Peyer's patch (tissue), 4 donors: ENCODE measurements around the gene CLCN7. TPM values are rescaled to one million over a fixed set of nuclear protein-coding genes. Genes with fewer than 3 reads are reported as not detected.
"Not testable (repeated sequence)": the region's sequence is repeated elsewhere in the genome, so short reads cannot be mapped to it uniquely, and the experiment has no call there.

Experiments
- DNase-seq, 3 donors: peaks; one replicate each; pipeline ENCODE4 v3.0.0-alpha.2; 2017 to 2019
- H3K27ac ChIP-seq, 4 donors: fragments of 200-600 bp; sonication (generic); one replicate each; pipeline ENCODE4 v1.5.1; 2016 to 2019
- H3K27me3 ChIP-seq, 2 donors: fragments of 200-600 bp; sonication (generic); one replicate each; pipeline ENCODE4 v1.5.1; 2019
- H3K36me3 ChIP-seq, 3 donors: fragments of 200-600 bp; sonication (generic); one replicate each; pipeline ENCODE4 v1.5.1; 2016 to 2019
- H3K4me1 ChIP-seq, 4 donors: fragments of 200-600 bp; sonication (generic); one replicate each; pipeline ENCODE4 v1.5.1; 2016 to 2019
- H3K4me3 ChIP-seq, 4 donors: fragments of 200-600 bp; sonication (generic); 1 replicate in 3 of 4; 2 replicates in 1 of 4; pipeline ENCODE4 v1.5.1; 2016 to 2019; ENCODE audit warnings: mild to moderate bottlenecking in 1 of 4
- H3K9me3 ChIP-seq, 4 donors: fragments of 200-600 bp; sonication (generic); one replicate each; pipeline ENCODE4 v1.5.1; 2016 to 2019; ENCODE audit warnings: mild to moderate bottlenecking in 1 of 4
- POLR2A ChIP-seq, 2 donors: fragments of 450-650 bp; IDR thresholded peaks; one replicate each; pipeline ENCODE4 v1.5.1; 2017; ENCODE audit warnings: antibody characterized with exemption in 2 of 2, mild to moderate bottlenecking in 2 of 2, moderate library complexity in 2 of 2
- total RNA-seq, 4 donors: library from RNA; depleted of rRNA; stranded (reverse); fragments of >200 nt; gene quantifications; one replicate each; pipeline ENCODE4 v1.1.0, GENCODE V29; 2016
- TF ChIP-seq, protein P1 (sequence below), 6 experiments: fragments of 450-650 bp in 4 of 6; fragments of 200-600 bp in 2 of 6; sonication (generic) in 1 of 6; IDR thresholded peaks; one replicate each; pipeline ENCODE4 v1.5.1; 2017 to 2019; ENCODE audit warnings: antibody characterized with exemption in 6 of 6, mild to moderate bottlenecking in 3 of 6, moderate library complexity in 1 of 6

The CLCN7 gene
- total RNA-seq, 4 donors from 2014 or later: 95.1 to 194 (median 105) TPM

GRCh38 chr16:1470481-1471251, 4.2 kb downstream of the CLCN7 start:
- Histone ChIP-seq H3K9me3 (no peaks in the 10 kb centered on the region), H3K4me3 (no peak overlapping the region), H3K27me3 (no peaks in the 10 kb centered on the region), H3K27ac (peak overlapping the region in 3 of 4 donors; percentile 35 to 70 (median 52)), H3K4me1 (peaks cover 0 to 36% (median 0%) of the 10 kb centered on the region in 4 donors), H3K36me3 (no peaks in the 10 kb centered on the region)
- DNase-seq: peak in 1 of 3 donors; percentile 25
- TF ChIP-seq, protein P1, sequence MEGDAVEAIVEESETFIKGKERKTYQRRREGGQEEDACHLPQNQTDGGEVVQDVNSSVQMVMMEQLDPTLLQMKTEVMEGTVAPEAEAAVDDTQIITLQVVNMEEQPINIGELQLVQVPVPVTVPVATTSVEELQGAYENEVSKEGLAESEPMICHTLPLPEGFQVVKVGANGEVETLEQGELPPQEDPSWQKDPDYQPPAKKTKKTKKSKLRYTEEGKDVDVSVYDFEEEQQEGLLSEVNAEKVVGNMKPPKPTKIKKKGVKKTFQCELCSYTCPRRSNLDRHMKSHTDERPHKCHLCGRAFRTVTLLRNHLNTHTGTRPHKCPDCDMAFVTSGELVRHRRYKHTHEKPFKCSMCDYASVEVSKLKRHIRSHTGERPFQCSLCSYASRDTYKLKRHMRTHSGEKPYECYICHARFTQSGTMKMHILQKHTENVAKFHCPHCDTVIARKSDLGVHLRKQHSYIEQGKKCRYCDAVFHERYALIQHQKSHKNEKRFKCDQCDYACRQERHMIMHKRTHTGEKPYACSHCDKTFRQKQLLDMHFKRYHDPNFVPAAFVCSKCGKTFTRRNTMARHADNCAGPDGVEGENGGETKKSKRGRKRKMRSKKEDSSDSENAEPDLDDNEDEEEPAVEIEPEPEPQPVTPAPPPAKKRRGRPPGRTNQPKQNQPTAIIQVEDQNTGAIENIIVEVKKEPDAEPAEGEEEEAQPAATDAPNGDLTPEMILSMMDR (IDR thresholded peaks at IDR 0.05): no peak
- no peak for TF ChIP-seq POLR2A (IDR thresholded peaks at IDR 0.05)

GRCh38 chr16:1469693-1470201, 5.1 kb downstream of the CLCN7 start:
- H3K36me3 ChIP-seq: peaks cover 0 to 3% (median 0%) of the 10 kb centered on the region in 3 donors

GRCh38 chr16:1469141-1469540, 5.7 kb downstream of the CLCN7 start:
- H3K4me3 ChIP-seq, DNase-seq, H3K36me3 ChIP-seq, H3K27me3 ChIP-seq, H3K9me3 ChIP-seq: not testable (repeated sequence)
- peaks cover 0 to 30% (median 0%) of the 10 kb centered on the region in 4 donors for H3K4me1 ChIP-seq
- H3K27ac ChIP-seq: peak overlapping the region in 1 of 4 donors; percentile 1

More at GRCh38 chr16:1469693-1470201, 5.1 kb downstream of the CLCN7 start:
- peak in 2 of 3 donors; percentile 51 to 61 for DNase-seq
- Histone ChIP-seq H3K4me1 (peaks cover 0 to 33% (median 0%) of the 10 kb centered on the region in 4 donors), H3K27ac (peak overlapping the region in 3 of 4 donors; percentile 25 to 70 (median 52)), H3K27me3 (no peaks in the 10 kb centered on the region), H3K4me3 (peak overlapping the region in 1 of 4 donors; percentile 21), H3K9me3 (no peaks in the 10 kb centered on the region)
- TF ChIP-seq, protein P1 (IDR thresholded peaks at IDR 0.05): no peak
- TF ChIP-seq POLR2A (IDR thresholded peaks at IDR 0.05): no peak

DNA sequence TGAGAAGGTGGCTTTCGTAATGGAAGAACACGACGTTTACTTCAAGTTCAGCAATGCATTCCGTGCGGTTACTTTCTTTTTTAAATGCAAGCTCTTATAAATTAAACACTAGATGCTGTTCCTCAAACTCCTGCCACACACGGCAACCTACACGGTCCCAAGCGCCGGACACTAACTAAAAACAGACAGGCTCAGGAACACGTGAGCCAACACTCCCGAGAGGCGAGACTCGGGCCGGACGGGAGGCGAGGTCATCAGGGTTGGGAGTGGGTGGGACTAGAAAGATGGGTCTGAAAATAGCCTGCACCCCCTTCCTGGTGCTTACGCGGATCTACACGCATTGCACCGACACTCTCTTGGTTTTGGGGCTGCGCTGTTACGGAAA, 6.4 kb downstream of the CLCN7 start:
- H3K9me3 ChIP-seq: no peaks in the 10 kb centered on the region
- H3K4me1 ChIP-seq: peaks cover 0 to 23% (median 0%) of the 10 kb centered on the region in 4 donors
- H3K36me3 ChIP-seq: peaks cover 0 to 11% (median 0%) of the 10 kb centered on the region in 3 donors
- TF ChIP-seq POLR2A (IDR thresholded peaks at IDR 0.05): no peak
- TF ChIP-seq, protein P1 (IDR thresholded peaks at IDR 0.05): no peak
- no peaks in the 10 kb centered on the region for H3K27me3 ChIP-seq
- no peak overlapping the region for H3K4me3 ChIP-seq
- no peak overlapping the region for H3K27ac ChIP-seq
- no peak for DNase-seq

DNA sequence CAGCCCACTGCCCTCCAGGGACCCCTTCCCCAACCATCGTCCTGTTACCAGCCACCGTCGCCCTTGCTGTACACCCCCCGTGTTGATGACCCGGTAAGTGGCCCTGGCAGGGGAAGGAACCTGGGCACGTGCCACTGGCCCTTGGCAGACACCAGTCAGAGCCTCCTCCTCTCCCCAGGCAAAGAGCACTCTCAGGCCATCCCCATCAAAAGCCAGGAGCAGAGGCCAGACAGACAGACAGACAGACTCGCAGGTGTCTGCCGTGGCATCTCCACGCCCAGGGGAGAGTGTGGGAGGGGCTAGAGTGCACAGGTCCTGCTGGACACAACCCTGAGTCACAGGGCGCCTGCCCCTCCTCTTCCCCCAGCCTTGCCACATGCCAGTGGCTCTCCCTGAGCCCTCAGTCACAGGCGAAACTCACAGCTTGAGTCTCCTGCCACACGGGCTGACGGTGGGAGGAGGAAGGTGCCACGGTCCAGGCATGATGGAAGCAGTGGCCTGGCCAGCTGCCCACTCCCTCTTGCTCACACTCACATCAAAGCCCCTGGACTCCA, 7.8 kb downstream of the CLCN7 start:
- Histone ChIP-seq H3K27me3 (no peaks in the 10 kb centered on the region), H3K36me3 (peaks cover 0 to 11% (median 0%) of the 10 kb centered on the region in 3 donors), H3K9me3 (no peaks in the 10 kb centered on the region), H3K4me1 (peaks cover 0 to 16% (median 0%) of the 10 kb centered on the region in 4 donors), H3K27ac (no peak overlapping the region), H3K4me3 (no peak overlapping the region)
- no peak for DNase-seq
- TF ChIP-seq POLR2A (IDR thresholded peaks at IDR 0.05): no peak
- TF ChIP-seq, protein P1 (IDR thresholded peaks at IDR 0.05): no peak

GRCh38 chr16:1466054-1466453, 8.8 kb downstream of the CLCN7 start:
- Histone ChIP-seq H3K9me3 (no peaks in the 10 kb centered on the region), H3K4me1 (peaks cover 0 to 14% (median 0%) of the 10 kb centered on the region in 4 donors), H3K27me3 (no peaks in the 10 kb centered on the region), H3K36me3 (peaks cover 0 to 17% (median 0%) of the 10 kb centered on the region in 3 donors), H3K27ac (no peak overlapping the region), H3K4me3 (no peak overlapping the region)
- TF ChIP-seq POLR2A (IDR thresholded peaks at IDR 0.05): no peak
- TF ChIP-seq, protein P1 (IDR thresholded peaks at IDR 0.05): no peak
- no peak for DNase-seq
